Upper lobe of left lung (tissue), 4 donors: ENCODE results near the gene RAI14.

Experiments
- EP300 ChIP-seq, 4 donors: sonication (generic); formaldehyde crosslinking; IDR thresholded peaks; one replicate each; pipeline ENCODE4 v1.5.1; 2017; ENCODE audit warnings: antibody characterized with exemption in 4 of 4, control low read depth in 2 of 4
- POLR2A ChIP-seq, 4 donors: fragments of 450-650 bp; IDR thresholded peaks; one replicate each; pipeline ENCODE4 v1.5.1; 2016 to 2017; ENCODE audit warnings: antibody characterized with exemption in 4 of 4, mild to moderate bottlenecking in 2 of 4
- TF ChIP-seq, protein P1 (sequence below), 6 experiments: fragments of 450-650 bp in 4 of 6; fragments of 200-600 bp in 2 of 6; sonication (generic) in 2 of 6; IDR thresholded peaks; one replicate each; pipeline ENCODE4 v1.5.1; 2016 to 2019; ENCODE audit warnings: antibody characterized with exemption in 6 of 6

DNA sequence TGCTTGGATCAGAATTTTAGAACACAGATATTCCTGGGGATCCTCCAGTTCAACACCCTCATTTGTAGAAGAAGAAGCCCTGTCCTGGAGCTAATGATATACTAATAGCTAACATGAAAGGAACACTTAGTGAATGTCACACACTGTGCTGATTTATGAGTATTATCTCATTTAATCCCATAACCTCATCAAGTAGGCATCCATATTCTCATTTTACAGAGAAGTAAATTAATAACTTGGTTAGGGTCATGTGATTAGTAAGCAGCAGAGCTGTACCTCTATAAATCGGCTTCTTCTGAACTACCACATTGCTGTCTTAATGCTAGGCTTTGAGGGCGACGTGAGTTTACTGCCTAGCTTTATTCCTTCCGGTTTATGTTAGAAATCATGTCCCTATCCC is 188.9 kb downstream of the RAI14 start:
- TF ChIP-seq, protein P1, sequence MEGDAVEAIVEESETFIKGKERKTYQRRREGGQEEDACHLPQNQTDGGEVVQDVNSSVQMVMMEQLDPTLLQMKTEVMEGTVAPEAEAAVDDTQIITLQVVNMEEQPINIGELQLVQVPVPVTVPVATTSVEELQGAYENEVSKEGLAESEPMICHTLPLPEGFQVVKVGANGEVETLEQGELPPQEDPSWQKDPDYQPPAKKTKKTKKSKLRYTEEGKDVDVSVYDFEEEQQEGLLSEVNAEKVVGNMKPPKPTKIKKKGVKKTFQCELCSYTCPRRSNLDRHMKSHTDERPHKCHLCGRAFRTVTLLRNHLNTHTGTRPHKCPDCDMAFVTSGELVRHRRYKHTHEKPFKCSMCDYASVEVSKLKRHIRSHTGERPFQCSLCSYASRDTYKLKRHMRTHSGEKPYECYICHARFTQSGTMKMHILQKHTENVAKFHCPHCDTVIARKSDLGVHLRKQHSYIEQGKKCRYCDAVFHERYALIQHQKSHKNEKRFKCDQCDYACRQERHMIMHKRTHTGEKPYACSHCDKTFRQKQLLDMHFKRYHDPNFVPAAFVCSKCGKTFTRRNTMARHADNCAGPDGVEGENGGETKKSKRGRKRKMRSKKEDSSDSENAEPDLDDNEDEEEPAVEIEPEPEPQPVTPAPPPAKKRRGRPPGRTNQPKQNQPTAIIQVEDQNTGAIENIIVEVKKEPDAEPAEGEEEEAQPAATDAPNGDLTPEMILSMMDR (IDR thresholded peaks at IDR 0.05) = no peak
- TF ChIP-seq POLR2A (IDR thresholded peaks at IDR 0.05) = no peak
- no peak for TF ChIP-seq EP300 (IDR thresholded peaks at IDR 0.05)
